Subcutaneous abdominal adipose tissue (tissue), 5 donors: ENCODE data around the gene CDKN3.

ENCODE experiments used
- H3K27ac ChIP-seq: one replicate; pipeline ENCODE4 v1.7.0; 2013; ENCODE audit warnings: low read depth, mild to moderate bottlenecking, inconsistent platforms, low read length, moderate library complexity
- H3K27me3 ChIP-seq, 5 donors: one replicate each; pipeline ENCODE4 v1.7.0; 2013; ENCODE audit warnings: low read length in 5 of 5, inconsistent platforms in 1 of 5; ENCODE audit not compliant: control insufficient read depth in 5 of 5, insufficient read depth in 4 of 5
- H3K36me3 ChIP-seq, 5 donors: one replicate each; pipeline ENCODE4 v1.7.0; 2013; ENCODE audit warnings: low read length in 5 of 5; ENCODE audit not compliant: control insufficient read depth in 5 of 5, insufficient read depth in 5 of 5
- H3K4me1 ChIP-seq, 5 donors: one replicate each; pipeline ENCODE4 v1.7.0; 2013; ENCODE audit warnings: low read length in 5 of 5, mild to moderate bottlenecking in 3 of 5, moderate library complexity in 1 of 5; ENCODE audit not compliant: control insufficient read depth in 5 of 5, insufficient read depth in 5 of 5
- H3K4me3 ChIP-seq, 5 donors: one replicate each; pipeline ENCODE4 v1.7.0; 2013; ENCODE audit warnings: low read length in 5 of 5, low read depth in 1 of 5
- H3K9ac ChIP-seq, 5 donors: one replicate each; pipeline ENCODE4 v1.7.0; 2013; ENCODE audit warnings: low read length in 5 of 5, mild to moderate bottlenecking in 4 of 5, moderate library complexity in 3 of 5
- H3K9me3 ChIP-seq, 5 donors: one replicate each; pipeline ENCODE4 v1.7.0; 2013; ENCODE audit warnings: low read length in 5 of 5; ENCODE audit not compliant: control insufficient read depth in 5 of 5
- donor health status: healthy.
- donor health status: healthy.
- donor health status: healthy.
- donor health status: healthy.
- donor health status: healthy.

The CDKN3 gene

DNA sequence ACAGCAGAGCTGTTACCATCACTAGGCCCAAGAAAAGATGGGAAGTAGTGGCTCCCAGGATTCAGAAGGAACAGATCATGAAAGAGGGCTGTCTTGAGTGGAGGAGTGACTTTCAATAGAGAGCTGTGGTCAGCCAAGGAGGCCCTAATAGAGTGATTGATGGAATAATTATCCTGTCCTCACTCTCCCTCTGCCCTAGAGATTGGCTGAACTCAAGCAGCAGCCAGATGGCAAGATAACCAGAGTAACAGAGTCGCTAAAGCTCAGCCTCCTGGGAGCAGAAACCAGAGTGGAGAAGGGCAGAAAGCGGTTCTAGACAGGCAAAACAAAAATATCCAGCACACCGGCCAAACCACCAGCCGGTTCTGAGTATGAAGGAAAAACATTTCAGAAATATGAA, 68.8 kb downstream of the CDKN3 start:
- no peak overlapping the region for H3K9ac ChIP-seq
- no peaks in the 10 kb centered on the region for H3K27me3 ChIP-seq
- peaks cover 4 to 8% (median 6%) of the 10 kb centered on the region in 5 donors for H3K9me3 ChIP-seq
- peaks cover 0 to 4% (median 2%) of the 10 kb centered on the region in 5 donors for H3K36me3 ChIP-seq
- no peak overlapping the region for H3K4me3 ChIP-seq
- H3K4me1 ChIP-seq = peaks cover 0 to 3% (median 0%) of the 10 kb centered on the region in 5 donors
- no peak overlapping the region for H3K27ac ChIP-seq

DNA sequence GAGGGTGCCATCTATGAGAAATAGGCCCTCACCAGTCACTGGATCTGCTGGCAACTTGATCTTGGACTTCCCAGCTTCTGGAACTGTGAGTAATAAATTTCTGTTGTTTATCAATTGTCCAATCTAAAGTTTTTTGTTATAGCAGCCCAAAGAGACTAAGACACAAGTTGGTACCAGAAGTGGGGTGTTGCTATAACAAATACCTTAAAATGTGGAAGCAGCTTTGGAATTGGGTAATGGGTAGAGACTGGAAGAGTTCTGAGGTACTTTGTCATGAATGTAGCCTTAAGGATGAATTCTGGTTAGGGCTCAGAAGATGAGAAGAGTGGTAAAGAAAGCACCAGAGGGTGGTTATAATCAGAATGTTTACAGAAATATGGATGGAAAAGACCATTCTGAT, 70.5 kb downstream of the CDKN3 start:
- peaks cover 0 to 12% (median 11%) of the 10 kb centered on the region in 5 donors for H3K36me3 ChIP-seq
- H3K9ac ChIP-seq = no peak overlapping the region
- no peak overlapping the region for H3K27ac ChIP-seq
- H3K27me3 ChIP-seq = no peaks in the 10 kb centered on the region
- peaks cover 0 to 3% (median 0%) of the 10 kb centered on the region in 5 donors for H3K4me1 ChIP-seq
- H3K9me3 ChIP-seq = peaks cover 4 to 8% (median 6%) of the 10 kb centered on the region in 5 donors
- no peak overlapping the region for H3K4me3 ChIP-seq
